ENCODE data around the gene SLC45A1.

SLC45A1 gene

GRCh38 chr1:8338526-8339202 lies 20.8 kb downstream of the SLC45A1 start:
- no peak for TF ChIP-seq CTCF (IDR thresholded peaks at IDR 0.05; ENCODE audit: low read depth, low read length)
- in situ Hi-C loops (cut with HindIII; ENCODE audit: low sequenced_read_pairs): no loop called here
- no peak for DNase-seq (ENCODE audit: low read depth, low spot score)
- H3K4me3 ChIP-seq (ENCODE audit: low read depth, low read length): no peak overlapping the region

- no peak for TF ChIP-seq CTCF (IDR thresholded peaks at IDR 0.05; ENCODE audit: low read depth, low read length)
- H3K4me3 ChIP-seq (ENCODE audit: low read depth, low read length): no peak overlapping the region
- in situ Hi-C loops (cut with HindIII; ENCODE audit: low sequenced_read_pairs): no loop called here
- DNase-seq (ENCODE audit: low read depth, low spot score): no peak
These were observed 21.3 kb downstream of the SLC45A1 start for GRCh38 chr1:8339203-8339600.

GRCh38 chr1:8340448-8340847 lies 22.5 kb downstream of the SLC45A1 start:
- TF ChIP-seq CTCF (IDR thresholded peaks at IDR 0.05; ENCODE audit: low read depth, low read length): no peak
- no peak for DNase-seq (ENCODE audit: low read depth, low spot score)
- in situ Hi-C loops (cut with HindIII; ENCODE audit: low sequenced_read_pairs): no loop called here
- no peak overlapping the region for H3K4me3 ChIP-seq (ENCODE audit: low read depth, low read length)

GRCh38 chr1:8342325-8342724 lies 24.4 kb downstream of the SLC45A1 start:
- in situ Hi-C loops (cut with HindIII; ENCODE audit: low sequenced_read_pairs): no loop called here
- no peak overlapping the region for H3K4me3 ChIP-seq (ENCODE audit: low read depth, low read length)
- TF ChIP-seq CTCF (IDR thresholded peaks at IDR 0.05; ENCODE audit: low read depth, low read length): peak; percentile 19
- DNase-seq (ENCODE audit: low read depth, low spot score): peak; percentile 19

- TF ChIP-seq CTCF (IDR thresholded peaks at IDR 0.05; ENCODE audit: low read depth, low read length): no peak
- in situ Hi-C loops (cut with HindIII; ENCODE audit: low sequenced_read_pairs): no loop called here
- no peak for DNase-seq (ENCODE audit: low read depth, low spot score)
- no peak overlapping the region for H3K4me3 ChIP-seq (ENCODE audit: low read depth, low read length)
These were observed 25.1 kb downstream of the SLC45A1 start for GRCh38 chr1:8343044-8343443.

- no peak overlapping the region for H3K4me3 ChIP-seq (ENCODE audit: low read depth, low read length)
- in situ Hi-C loops (cut with HindIII; ENCODE audit: low sequenced_read_pairs): no loop called here
- peak; percentile 96 for DNase-seq (ENCODE audit: low read depth, low spot score)
- TF ChIP-seq CTCF (IDR thresholded peaks at IDR 0.05; ENCODE audit: low read depth, low read length): no peak
These were observed 25.6 kb downstream of the SLC45A1 start for GRCh38 chr1:8343464-8344001.
